ENCODE data around the gene DNM3. TPM values are rescaled to one million over a fixed set of nuclear protein-coding genes. Genes with fewer than 3 reads are reported as not detected.

The DNM3 gene
- total and polyA plus RNA-seq, 10 of the 15 experiments (the other 5 are each of a cell fraction or from before 2014, with no cell fraction given), result 0.03 to 1.5 (median 0.08) TPM; not detected in 3

DNA sequence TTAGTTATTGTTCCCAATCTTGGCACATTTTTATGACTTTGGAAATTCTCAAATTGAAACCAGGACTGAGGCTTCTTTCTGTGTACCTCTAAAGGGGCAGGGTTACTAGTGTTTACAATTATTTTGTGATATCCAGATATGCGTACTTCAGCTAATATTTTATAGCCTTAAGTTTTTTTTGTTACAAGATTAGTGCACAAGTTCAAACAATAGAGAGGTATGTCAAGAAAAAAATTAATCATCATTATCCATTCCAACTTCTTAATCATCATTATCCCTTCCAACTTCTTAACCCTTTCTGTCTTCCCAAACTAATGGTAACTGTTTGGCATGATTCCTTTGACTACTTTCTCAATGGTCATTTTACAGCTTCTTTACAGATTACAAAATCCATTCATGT is 306.2 kb downstream of the DNM3 start:
- WGBS (ENCODE audit: insufficient coverage, insufficient replicate concordance, low lambda C conversion rate, missing lambda C conversion rate), result 100% methylated on average over 1 of the region's 1 CpG
- BruUV-seq (replicated peaks), result no TSS peak
- intact Hi-C loops (cut with micrococcal nuclease; ENCODE audit: unreplicated experiment), result no loop called here
- DNase-seq (ENCODE audit: low read depth, low spot score) (no peak), ATAC-seq (no peak), FAIRE-seq (peak; percentile 54)
- H2AFZ ChIP-seq (ENCODE audit: control insufficient read depth, low read depth, low read length), result no peak overlapping the region
- CTCF ChIA-PET, result interaction anchor here (0.6 to 2.1 kb wide), 3 partner anchors 10 to 251 kb away, joined by 3 to 5 read pairs (median 4); no protein-coding TSS in a partner anchor
- POLR2A ChIA-PET, result interaction anchor here (0.6 kb wide), 1 partner anchor 297 kb away, joined by 3 read pairs; no protein-coding TSS in a partner anchor
- RAD21 ChIA-PET (ENCODE audit: unreplicated experiment), result interaction anchor here (1.0 to 1.4 kb wide), 5 partner anchors 22 to 252 kb away, joined by 3 to 5 read pairs (median 3); no protein-coding TSS in a partner anchor
- H4K20me1 ChIP-seq (ENCODE audit: control insufficient read depth, insufficient read depth), result no peaks in the 10 kb centered on the region
- H3K27me3 ChIP-seq (replicated peaks in 1 of 2; ENCODE audit: control insufficient read depth in 2 of 2, insufficient read depth in 2 of 2, low read length in 1 of 2), result no peaks in the 10 kb centered on the region
- H3K9ac ChIP-seq (ENCODE audit: control insufficient read depth, insufficient read depth, low read length), result no peak overlapping the region
- H3K4me3 ChIP-seq, result no peak overlapping the region
- TF ChIP-seq SUPT20H (IDR thresholded peaks at IDR 0.05; ENCODE audit: borderline replicate concordance, control insufficient read depth, low read depth, low read length) (no peak), NR2C1 (IDR thresholded peaks at IDR 0.05) (no peak), ETV6 (conservative IDR thresholded peaks at IDR 0.05 in 1 of 2, IDR thresholded peaks at IDR 0.05 in 1 of 2; ENCODE audit: borderline replicate concordance in 1 of 2, low read depth in 1 of 2) (no peak), TCF3 (IDR thresholded peaks at IDR 0.05; ENCODE audit: borderline replicate concordance, insufficient read depth, low read depth, low read length) (no peak), ZNF687 (IDR thresholded peaks at IDR 0.05) (no peak), SKIL (IDR thresholded peaks at IDR 0.05; ENCODE audit: low read depth, poor library complexity, severe bottlenecking) (no peak), FOS (IDR thresholded peaks at IDR 0.05; ENCODE audit: borderline replicate concordance, extremely low read depth, insufficient read length) (no peak), HDAC6 (IDR thresholded peaks at IDR 0.05; ENCODE audit: unreplicated experiment) (no peak)
- no peak overlapping the region for H3K4me2 ChIP-seq (ENCODE audit: control insufficient read depth, insufficient read depth)
- H3K36me3 ChIP-seq (ENCODE audit: control insufficient read depth in 2 of 2, insufficient read depth in 2 of 2, low read length in 1 of 2), result no peaks in the 10 kb centered on the region
- H3K27ac ChIP-seq (ENCODE audit: control insufficient read depth, insufficient read depth), result no peak overlapping the region
- H3K4me1 ChIP-seq (ENCODE audit: control insufficient read depth, insufficient read depth, low read length), result no peaks in the 10 kb centered on the region
- in situ Hi-C loops (cut with MboI), result no loop called here
- SMC1A ChIA-PET (ENCODE audit: uncharacterized antibody, unreplicated experiment), result interaction anchor here (0.6 to 2.5 kb wide), 17 partner anchors 8 to 297 kb away, joined by 3 to 9 read pairs (median 4); partner anchors contain the start of gene PIGC
- H3K9me3 ChIP-seq (replicated peaks; ENCODE audit: control insufficient read depth, insufficient read depth, low read length), result no peaks in the 10 kb centered on the region; the same call in 2 of the 3 replicates
- no peaks in the 10 kb centered on the region for H3K79me2 ChIP-seq (ENCODE audit: control insufficient read depth, insufficient read depth, low read length)

Measured in GM12878 (cell line).